Gastrocnemius medialis (tissue), 4 donors: ENCODE data around the gene PRRT4.

Experiments
- CTCF ChIP-seq, 5 experiments: fragments of 450-650 bp in 3 of 5; fragments of 200-600 bp in 2 of 5; sonication (generic) in 2 of 5; IDR thresholded peaks in 4 of 5; conservative IDR thresholded peaks in 1 of 5; 1 replicate in 4 of 5; 2 replicates in 1 of 5; pipeline ENCODE4 v1.5.1; 2016 to 2019; ENCODE audit warnings: antibody characterized with exemption in 5 of 5, mild to moderate bottlenecking in 3 of 5, moderate library complexity in 3 of 5
- POLR2A ChIP-seq, 2 donors: fragments of 450-650 bp; IDR thresholded peaks; one replicate each; pipeline ENCODE4 v1.6.1; 2017; ENCODE audit warnings: antibody characterized with exemption in 2 of 2, mild to moderate bottlenecking in 2 of 2, moderate library complexity in 2 of 2

- TF ChIP-seq CTCF (IDR thresholded peaks at IDR 0.05 in 4 of 5, conservative IDR thresholded peaks at IDR 0.05 in 1 of 5) (no peak), POLR2A (IDR thresholded peaks at IDR 0.05) (no peak)
These were observed 42.2 kb upstream of the PRRT4 start for GRCh38 chr7:128403676-128404075.
